Fibroblast of lung (primary cell): ENCODE measurements around the gene WDR20. TPM values are rescaled to one million over a fixed set of nuclear protein-coding genes. Genes with fewer than 3 reads are reported as not detected.

Experiments
- DNase-seq, 2 donors: peaks; one replicate each; pipeline versions ENCODE4 v3.0.0 to v3.0.0-alpha.2; 2010; ENCODE audit warnings: low read depth in 2 of 2
- H2AFZ ChIP-seq: 2 replicates; pipeline ENCODE4 v1.5.1; 2012; ENCODE audit warnings: low read length, control low read depth, inconsistent platforms
- H3K27ac ChIP-seq: 2 replicates; pipeline ENCODE4 v1.5.1; 2011; ENCODE audit warnings: low read length, control low read depth; ENCODE audit not compliant: insufficient read depth
- H3K27me3 ChIP-seq: 2 replicates; pipeline ENCODE4 v1.5.1; 2011; ENCODE audit warnings: mild to moderate bottlenecking, low read length; ENCODE audit not compliant: control insufficient read depth, insufficient read depth
- H3K36me3 ChIP-seq: 2 replicates; pipeline ENCODE4 v1.5.1; 2011; ENCODE audit warnings: low read length; ENCODE audit not compliant: control insufficient read depth, insufficient read depth
- H3K4me1 ChIP-seq: 2 replicates; pipeline ENCODE4 v1.5.1; 2011; ENCODE audit warnings: low read length; ENCODE audit not compliant: control insufficient read depth, insufficient read depth; ENCODE audit errors: extremely low read depth
- H3K4me2 ChIP-seq: 2 replicates; pipeline ENCODE4 v1.5.1; 2011; ENCODE audit warnings: low read length, control low read depth; ENCODE audit not compliant: insufficient read depth; ENCODE audit errors: extremely low read depth
- H3K4me3 ChIP-seq, 4 experiments: fragments of 200-600 bp in 1 of 4; sonication (generic) in 1 of 4; replicated peaks in 1 of 4; 2 replicates each; pipeline ENCODE4 v1.5.1; 2011 to 2016; ENCODE audit warnings: low read length in 4 of 4, low read depth in 3 of 4, mild to moderate bottlenecking in 3 of 4, control low read depth in 2 of 4, inconsistent platforms in 1 of 4, mixed read lengths in 1 of 4; ENCODE audit not compliant: insufficient read depth in 1 of 4; ENCODE audit errors: control extremely low read depth in 1 of 4
- H3K79me2 ChIP-seq: 2 replicates; pipeline ENCODE4 v1.5.1; 2012; ENCODE audit warnings: mild to moderate bottlenecking, low read length, inconsistent platforms; ENCODE audit not compliant: control insufficient read depth, insufficient read depth
- H3K9ac ChIP-seq: 2 replicates; pipeline ENCODE4 v1.5.1; 2011; ENCODE audit warnings: mild to moderate bottlenecking, low read length, control low read depth; ENCODE audit not compliant: insufficient read depth
- H3K9me3 ChIP-seq: 2 replicates; pipeline ENCODE4 v1.5.1; 2012; ENCODE audit warnings: low read depth, low read length; ENCODE audit not compliant: control insufficient read depth, insufficient read depth
- H4K20me1 ChIP-seq: 2 replicates; pipeline ENCODE4 v1.5.1; 2011; ENCODE audit warnings: low read length; ENCODE audit not compliant: control insufficient read depth, insufficient read depth; ENCODE audit errors: extremely low read depth
- CTCF ChIP-seq, 2 donors: IDR thresholded peaks in 1 of 2; conservative IDR thresholded peaks in 1 of 2; 1 replicate in 1 of 2; 2 replicates in 1 of 2; pipeline ENCODE4 v1.5.1; 2011 to 2012; ENCODE audit warnings: low read length in 2 of 2, control low read depth in 1 of 2, inconsistent platforms in 1 of 2, low read depth in 1 of 2, mild to moderate bottlenecking in 1 of 2
- EZH2 ChIP-seq: IDR thresholded peaks from 2 replicates; pipeline ENCODE4 v1.5.1; 2012; ENCODE audit warnings: low read length, control low read depth, mild to moderate bottlenecking; ENCODE audit errors: missing control alignments
- polyA plus RNA-seq, 2 donors: library from polyadenylated mRNA; depleted of rRNA in 1 of 2; stranded (reverse) in 1 of 2; unstranded in 1 of 2; fragments of >200 nt; gene quantifications; 2 replicates each; pipeline ENCODE4 v1.2.1, GENCODE V29; 2011 to 2012; ENCODE audit warnings: missing spikeins in 1 of 2
- total RNA-seq: library from RNA; depleted of rRNA; stranded (reverse); fragments of >200 nt; gene quantifications from 2 replicates; pipeline ENCODE4 v1.2.1, GENCODE V29; 2014

Gene WDR20
- total and polyA plus RNA-seq, 2 donors (not counting 1 experiment from before 2014, with no cell fraction given), result 17.2 to 17.8 TPM

GRCh38 chr14:102213470-102213869 is 73.8 kb downstream of the WDR20 start:
- H3K9ac ChIP-seq, result no peak overlapping the region
- H3K27ac ChIP-seq, result no peak overlapping the region
- H4K20me1 ChIP-seq, result no peaks in the 10 kb centered on the region
- no peaks in the 10 kb centered on the region for H3K27me3 ChIP-seq
- DNase-seq, result no peak
- H3K4me2 ChIP-seq, result no peak overlapping the region
- H3K4me1 ChIP-seq, result peaks cover 3% of the 10 kb centered on the region
- TF ChIP-seq CTCF (conservative IDR thresholded peaks at IDR 0.05 in 1 of 2, IDR thresholded peaks at IDR 0.05 in 1 of 2; ENCODE audit: low read depth in 1 of 2, low read length in 2 of 2) (no peak), EZH2 (no peak)
- H3K9me3 ChIP-seq, result no peaks in the 10 kb centered on the region
- peaks cover 5% of the 10 kb centered on the region for H3K79me2 ChIP-seq
- no peak overlapping the region for H2AFZ ChIP-seq
- H3K4me3 ChIP-seq, result no peak overlapping the region
- peaks cover 2% of the 10 kb centered on the region for H3K36me3 ChIP-seq

GRCh38 chr14:102213984-102214658 is 74.4 kb downstream of the WDR20 start:
- H3K4me2 ChIP-seq, result no peak overlapping the region
- peak in 1 of 2 donors; percentile 12 for TF ChIP-seq CTCF (conservative IDR thresholded peaks at IDR 0.05 in 1 of 2, IDR thresholded peaks at IDR 0.05 in 1 of 2; ENCODE audit: low read depth in 1 of 2, low read length in 2 of 2)
- no peak for TF ChIP-seq EZH2
- no peak for DNase-seq
- H3K4me1 ChIP-seq, result peaks cover 3% of the 10 kb centered on the region
- H2AFZ ChIP-seq, result no peak overlapping the region
- H3K79me2 ChIP-seq, result peaks cover 5% of the 10 kb centered on the region
- H3K27ac ChIP-seq, result no peak overlapping the region
- no peak overlapping the region for H3K9ac ChIP-seq
- peaks cover 2% of the 10 kb centered on the region for H3K36me3 ChIP-seq
- H3K27me3 ChIP-seq, result no peaks in the 10 kb centered on the region
- H3K4me3 ChIP-seq, result no peak overlapping the region
- no peaks in the 10 kb centered on the region for H3K9me3 ChIP-seq
- no peaks in the 10 kb centered on the region for H4K20me1 ChIP-seq

GRCh38 chr14:102215071-102215470 is 75.4 kb downstream of the WDR20 start:
- Histone ChIP-seq H2AFZ (no peak overlapping the region), H3K79me2 (peaks cover 5% of the 10 kb centered on the region), H3K36me3 (no peaks in the 10 kb centered on the region), H3K9me3 (no peaks in the 10 kb centered on the region), H3K27me3 (no peaks in the 10 kb centered on the region), H3K9ac (no peak overlapping the region), H4K20me1 (no peaks in the 10 kb centered on the region), H3K4me2 (peak overlapping the region; percentile 32), H3K4me1 (peaks cover 3% of the 10 kb centered on the region), H3K4me3 (no peak overlapping the region), H3K27ac (no peak overlapping the region)
- peak; percentile 83 to 88 for DNase-seq
- TF ChIP-seq EZH2 (no peak), CTCF (conservative IDR thresholded peaks at IDR 0.05 in 1 of 2, IDR thresholded peaks at IDR 0.05 in 1 of 2; ENCODE audit: low read depth in 1 of 2, low read length in 2 of 2) (no peak)
